Lung microvascular endothelial cell (primary cell): Measurements from ENCODE around the gene FRRS1. TPM values are rescaled to one million over a fixed set of nuclear protein-coding genes. Genes with fewer than 3 reads are reported as not detected.

Experiments
- DNase-seq, 2 donors: peaks; one replicate each; pipeline versions ENCODE4 v3.0.0 to v3.0.0-alpha.2; 2010; ENCODE audit warnings: low read depth in 2 of 2
- total RNA-seq: library from RNA; depleted of rRNA; stranded (reverse); fragments of >200 nt; gene quantifications from 2 replicates; pipeline ENCODE4 v1.2.1, GENCODE V29; 2014

FRRS1 gene
- total RNA-seq, 1 donor from 2014 or later, result 0.20 TPM

DNA sequence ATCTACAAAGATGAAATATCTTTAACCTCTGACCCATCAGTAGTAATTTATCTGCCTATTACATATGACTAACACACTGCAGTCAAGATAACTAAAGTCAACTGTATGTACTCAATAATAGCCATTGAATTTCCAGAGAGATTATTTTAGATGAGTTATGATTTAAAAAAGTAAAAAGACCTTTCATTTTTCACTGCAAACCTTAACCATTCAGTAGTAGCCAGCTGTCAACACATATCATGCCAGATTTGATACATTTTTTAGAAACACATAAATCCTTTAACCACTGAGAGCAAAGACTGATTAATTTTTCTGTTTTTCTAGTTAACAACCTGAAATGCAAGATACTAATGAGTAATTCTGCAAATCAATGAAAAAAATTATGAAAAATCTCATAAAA is 89.6 kb downstream of the FRRS1 start:
- DNase-seq, result no peak

DNA sequence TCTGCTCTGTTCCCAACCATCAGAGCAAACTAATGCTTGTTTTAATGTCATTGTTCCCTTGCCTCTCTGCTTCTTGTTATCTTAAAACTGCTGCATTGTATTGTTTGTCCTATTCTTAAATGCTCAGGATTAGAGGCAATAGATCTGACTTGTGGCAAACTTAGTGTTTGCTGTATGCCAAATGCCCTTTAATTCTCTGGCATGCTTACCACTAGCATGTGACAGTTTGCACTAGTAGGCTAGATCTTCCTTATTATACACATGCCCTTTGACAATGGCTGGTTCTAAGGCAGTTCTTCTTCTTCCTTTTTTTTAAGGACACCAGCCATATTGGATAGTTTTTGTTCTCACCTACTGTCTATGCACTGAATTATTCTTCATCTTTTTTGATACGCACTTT is 90.4 kb downstream of the FRRS1 start:
- no peak for DNase-seq

DNA sequence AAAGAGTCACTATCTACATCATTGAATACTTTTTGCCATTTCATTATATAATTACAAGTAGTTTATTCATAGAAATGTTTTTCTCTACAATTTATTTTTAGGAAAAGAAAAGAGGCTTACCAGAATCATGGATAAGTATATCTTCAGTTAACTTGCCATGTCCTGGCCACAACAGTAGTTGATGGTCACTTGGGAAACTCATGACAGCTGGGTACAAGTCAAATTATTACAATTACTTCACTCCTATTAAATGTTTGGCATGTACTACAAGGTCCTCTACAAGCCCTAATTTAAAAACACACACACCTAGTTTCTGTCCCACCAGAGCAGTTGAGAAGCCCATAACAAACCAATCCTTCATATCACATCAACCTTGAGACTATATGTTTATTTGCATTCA is 91.1 kb downstream of the FRRS1 start:
- DNase-seq, result no peak

DNA sequence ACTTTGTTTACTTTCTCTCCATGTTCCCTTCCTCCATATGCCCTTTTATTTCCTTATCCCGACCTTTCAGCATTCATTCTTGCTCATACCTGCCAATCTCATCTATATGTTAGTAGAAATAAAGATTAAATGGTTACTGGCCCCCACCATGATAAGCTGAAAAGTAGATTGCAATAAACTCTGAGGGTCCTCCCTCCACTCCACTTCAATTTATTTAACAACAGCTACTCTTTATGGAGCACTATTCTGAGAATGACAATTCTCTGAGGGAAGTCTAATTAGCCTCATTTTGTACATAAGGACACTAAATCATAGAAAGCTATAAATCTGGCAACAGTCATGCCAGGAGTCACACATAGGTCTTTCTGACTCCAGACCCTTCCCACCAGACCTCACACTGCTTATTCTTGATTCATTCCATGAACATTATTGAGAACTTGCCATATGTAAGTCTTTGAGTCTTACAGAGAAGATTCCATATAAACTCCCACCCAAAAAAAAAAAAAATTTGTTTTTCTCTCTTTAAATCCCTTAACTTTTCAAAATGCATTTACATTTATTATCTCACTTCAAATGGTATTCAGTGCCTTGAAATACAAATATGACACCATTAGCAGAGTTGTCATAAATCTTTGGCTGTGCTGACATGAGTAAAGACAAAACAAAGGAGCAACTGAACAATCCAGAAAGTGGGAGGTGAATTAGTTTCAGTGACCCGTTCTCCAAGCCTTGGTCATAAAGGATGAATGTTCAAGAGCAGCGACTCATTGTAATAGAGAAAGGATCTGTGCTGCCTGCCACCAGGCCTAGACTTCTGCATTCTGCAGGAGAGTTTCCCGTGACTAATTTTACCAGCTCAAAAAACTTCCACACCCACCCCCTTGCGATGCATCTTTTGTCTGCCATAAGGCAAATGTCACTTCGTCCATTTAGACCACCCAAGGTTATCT is 92.0 kb downstream of the FRRS1 start:
- peak; percentile 20 to 43 for DNase-seq

DNA sequence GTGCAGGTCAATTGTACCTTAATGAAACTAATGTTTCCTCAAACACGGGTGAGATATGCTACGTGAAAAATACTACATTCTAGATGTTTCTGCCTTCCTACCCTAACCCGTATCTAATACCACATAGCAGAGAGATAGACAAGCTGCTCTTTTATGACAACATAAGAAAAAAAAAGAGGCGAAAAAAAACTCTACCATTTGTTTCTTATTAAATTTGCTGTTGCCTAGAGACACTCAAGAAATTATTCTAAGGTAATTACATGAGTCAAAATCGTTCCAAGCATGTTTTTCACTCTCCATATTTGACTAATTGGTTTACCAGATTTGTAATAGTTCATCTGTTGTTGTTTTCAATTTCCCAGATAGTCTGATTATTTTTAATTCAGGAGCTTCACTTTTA is 93.1 kb downstream of the FRRS1 start:
- DNase-seq, result no peak

DNA sequence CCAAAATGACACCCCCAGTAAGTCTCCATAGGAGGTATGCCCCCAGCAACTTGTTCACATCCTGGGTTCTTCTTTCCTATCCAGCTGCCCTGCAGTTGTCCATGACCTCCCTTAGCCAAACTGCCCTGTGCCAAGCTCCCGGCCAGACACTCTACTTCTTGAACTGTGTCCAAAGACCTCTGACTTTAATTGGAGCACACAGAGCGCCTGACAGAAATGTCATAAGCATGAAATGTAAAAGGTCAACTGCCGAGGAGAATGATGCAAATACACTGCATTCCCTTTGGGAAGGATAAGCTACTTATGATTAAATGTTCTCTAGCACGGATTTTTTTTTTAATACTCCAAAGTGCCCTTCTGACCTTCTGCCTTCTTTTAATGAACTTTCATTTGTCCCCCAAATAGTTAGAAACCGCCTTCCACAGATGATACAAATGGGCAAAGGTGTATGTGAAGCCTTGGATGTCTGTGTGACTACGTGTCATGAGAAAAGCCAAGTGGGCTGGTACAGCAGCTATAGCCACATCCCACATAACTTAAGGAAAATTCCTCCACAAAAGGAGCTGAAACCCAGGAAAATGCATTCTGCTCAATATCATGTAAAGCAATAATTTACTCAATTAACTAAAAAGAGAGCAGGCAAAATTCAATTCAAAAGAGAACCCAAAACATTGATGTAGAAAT is 93.8 kb downstream of the FRRS1 start:
- DNase-seq, result no peak

DNA sequence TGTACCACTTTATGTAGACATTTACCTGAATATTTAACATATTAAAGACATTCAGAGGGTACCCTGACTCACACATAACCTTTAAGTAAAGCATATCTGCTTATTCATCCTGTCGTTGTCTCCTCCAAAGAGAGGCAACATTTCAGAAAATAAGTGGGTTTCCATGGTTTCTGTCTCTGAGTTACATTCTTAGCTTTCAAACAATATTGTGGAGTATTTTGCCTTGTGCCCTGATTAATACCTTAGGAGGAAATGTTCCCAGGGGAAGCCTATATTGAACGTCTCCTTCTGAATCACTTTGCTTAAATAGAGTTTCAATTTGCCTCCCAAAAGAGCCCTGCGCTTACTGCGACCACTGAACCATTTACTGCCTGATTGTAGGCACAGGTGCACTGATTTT is 94.4 kb downstream of the FRRS1 start:
- peak in 1 of 2 donors; percentile 51 for DNase-seq

DNA sequence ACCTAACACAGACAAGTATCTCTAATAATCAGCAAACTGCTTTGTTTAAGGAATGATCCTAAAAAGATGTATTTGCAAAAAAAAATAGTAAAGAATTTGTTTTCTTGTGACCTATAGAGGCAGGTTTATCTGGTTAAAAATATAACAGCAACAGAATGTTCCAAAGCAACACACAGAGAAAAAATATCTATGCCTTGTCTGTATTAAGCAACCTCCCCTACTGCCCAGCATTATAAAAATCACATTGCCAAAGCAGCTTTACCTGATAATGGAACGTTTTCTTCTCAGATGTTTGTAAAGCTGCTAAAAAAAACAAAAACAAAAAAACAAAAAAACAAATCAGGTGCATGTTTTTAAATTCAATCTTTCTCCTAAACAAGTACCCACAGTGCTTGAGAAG is 95.9 kb downstream of the FRRS1 start:
- no peak for DNase-seq

DNA sequence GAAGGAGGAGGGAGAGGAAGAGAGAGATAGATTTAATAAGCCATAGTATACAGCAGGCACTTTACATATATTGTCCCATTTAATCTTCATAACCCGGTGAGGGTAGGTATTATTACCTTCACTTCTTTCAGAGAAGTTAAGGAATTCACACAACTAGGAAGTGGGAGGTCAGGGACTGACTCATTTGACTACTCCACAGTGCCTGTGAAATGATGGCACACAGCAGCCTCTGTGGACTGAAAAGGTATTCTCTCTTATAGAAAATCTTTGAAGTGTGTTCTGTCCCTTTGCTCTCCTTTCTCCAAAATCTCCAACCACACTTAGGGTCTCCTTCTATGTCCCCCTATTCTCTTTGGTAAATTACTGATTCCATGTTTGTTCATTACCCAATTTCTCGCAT is 96.6 kb downstream of the FRRS1 start:
- DNase-seq, result no peak

DNA sequence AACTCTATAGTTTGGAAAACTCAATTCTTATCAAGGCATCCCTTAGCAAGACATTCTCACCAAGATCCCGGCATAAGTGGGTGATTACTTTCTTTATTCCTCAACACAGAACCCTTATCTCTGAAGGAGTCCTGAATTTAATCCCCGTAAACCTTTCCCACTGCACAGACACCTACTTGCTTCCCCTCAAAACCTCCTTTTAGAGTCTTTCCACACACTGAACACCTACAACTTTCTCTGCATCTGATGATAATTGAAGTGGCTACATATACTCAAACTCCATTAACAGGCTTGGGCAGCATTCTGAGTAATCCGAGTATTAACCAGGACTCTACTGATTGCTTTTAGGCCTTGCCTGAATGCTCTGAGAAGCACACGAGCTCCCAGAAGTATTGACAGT is 97.1 kb downstream of the FRRS1 start:
- DNase-seq, result no peak

DNA sequence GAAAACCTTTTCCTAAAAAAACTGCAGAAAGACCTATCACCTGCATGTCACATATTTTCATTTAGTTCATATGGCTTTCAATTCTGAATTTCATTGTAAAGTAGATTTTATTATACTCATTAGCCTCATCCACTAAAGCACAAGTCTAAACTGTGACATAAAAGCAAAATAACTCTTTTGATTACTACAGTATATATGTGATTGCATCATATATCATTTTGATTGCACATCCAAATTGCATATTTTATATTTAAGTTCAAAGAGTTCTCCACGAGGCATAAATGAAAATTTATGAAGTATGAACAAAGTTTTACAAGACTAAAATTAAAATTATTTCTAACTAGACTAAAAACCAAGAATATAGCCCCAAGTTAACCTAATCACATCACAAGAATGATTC is 101.2 kb downstream of the FRRS1 start:
- no peak for DNase-seq

DNA sequence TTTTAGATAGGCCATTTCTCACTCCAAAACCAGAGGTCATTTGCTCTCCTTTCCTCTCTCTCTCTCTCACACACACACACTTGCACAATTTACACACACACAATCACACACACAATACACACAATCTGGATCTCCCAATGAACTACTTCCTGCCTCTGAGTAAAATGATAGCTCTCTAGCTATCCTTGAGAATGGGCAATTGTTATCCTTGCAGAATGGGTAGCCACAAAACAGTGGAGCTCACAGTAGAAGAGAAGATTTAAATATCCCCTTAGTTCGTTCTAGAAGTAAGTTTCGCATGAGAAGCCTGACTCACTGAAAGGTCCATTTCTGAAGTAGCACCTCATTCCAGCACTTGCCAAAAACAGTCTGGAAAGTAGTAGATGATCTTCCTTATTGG is 102.9 kb downstream of the FRRS1 start:
- no peak for DNase-seq

DNA sequence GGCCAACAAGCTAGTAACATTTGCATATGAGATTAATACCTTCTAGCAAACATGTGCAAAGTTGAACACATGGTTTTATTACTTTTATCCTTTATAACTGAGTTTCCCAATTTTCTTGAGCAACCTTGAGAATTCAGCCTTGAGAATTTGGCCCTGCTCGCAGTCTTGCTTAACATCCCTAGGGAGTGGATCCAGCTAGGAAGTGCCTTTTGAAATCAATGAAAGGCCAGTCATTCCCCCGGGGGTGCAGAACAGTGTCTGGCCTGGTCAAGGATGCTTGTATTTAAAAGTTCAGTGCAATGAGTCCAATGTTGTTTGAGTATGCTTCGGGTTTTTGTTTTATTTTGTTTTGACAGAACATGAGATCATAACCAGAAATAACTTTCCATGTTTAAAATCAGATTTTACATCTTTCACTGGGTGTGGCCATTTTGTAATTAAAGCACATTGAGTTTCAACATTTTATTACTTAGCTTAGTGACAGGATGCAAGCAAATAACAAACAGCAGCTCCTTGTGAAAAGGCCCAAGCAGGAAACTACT is 103.8 kb downstream of the FRRS1 start:
- no peak for DNase-seq

DNA sequence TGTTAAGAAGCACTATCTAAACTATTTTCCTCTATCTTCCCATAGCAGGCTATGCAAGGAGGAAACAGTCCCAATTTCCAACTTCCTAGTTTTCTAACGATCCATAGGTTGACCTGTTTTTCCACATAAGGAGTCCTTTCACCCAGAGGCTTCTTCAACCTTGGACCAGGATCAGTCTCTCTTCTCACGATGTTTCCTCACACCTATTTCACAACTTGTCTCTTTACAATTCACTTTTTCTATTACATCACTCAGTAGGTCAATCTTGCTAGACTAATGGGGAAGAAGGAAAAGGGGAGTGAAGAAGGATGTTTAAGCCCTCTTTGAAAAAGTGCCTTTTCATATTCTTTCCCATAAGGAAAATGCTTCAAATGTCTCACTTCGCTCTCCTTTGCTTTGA is 104.7 kb downstream of the FRRS1 start:
- no peak for DNase-seq

DNA sequence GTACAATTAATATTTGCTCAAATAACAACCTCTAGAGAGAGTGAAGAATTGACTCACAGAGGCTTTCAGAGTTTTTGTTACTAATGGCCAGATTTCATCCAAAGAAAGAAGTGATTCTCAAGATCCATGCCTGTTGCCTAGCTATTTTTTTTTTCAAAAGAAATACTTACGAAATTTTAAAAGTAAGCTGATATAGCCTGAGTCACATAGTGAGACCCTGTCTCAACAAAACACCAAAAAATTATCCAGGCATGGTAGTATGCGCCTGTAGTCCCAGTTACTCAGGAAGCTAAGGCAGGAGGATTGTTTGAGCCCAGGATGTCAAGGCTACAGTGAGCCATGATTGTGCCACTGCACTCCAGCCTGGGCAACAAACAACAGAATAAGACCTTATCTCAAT is 105.9 kb downstream of the FRRS1 start:
- DNase-seq, result no peak

DNA sequence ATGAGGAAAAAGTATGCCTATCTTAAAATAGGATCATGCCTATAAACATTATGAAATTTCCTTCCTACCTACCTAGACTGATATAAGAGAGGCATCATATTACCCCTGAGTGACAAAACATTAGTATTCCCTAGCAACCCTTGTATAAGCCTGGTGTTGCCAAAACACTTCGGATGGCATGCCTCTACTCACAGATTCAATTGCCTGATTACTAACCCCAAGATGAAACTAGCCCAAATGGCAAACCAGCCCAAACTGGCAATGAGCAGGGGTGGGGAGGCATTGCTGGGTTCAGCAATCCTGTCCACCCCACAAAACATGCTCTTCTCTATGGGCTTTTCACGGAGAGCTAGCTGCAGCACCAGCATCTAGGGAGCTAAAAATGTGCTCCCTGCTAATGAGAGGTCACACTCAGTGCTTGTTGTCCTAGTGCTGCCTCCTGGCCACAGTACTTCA is 106.7 kb downstream of the FRRS1 start:
- DNase-seq, result peak; percentile 92 to 96

Other genes starting within 250 kb of the FRRS1 start
- 22.2 and 30.3 TPM in 2 replicates for gene PALMD, start 120.5 kb downstream of the FRRS1 start, total RNA-seq
- 5.0 and 6.3 TPM in 2 replicates for gene AGL, start 83.7 kb upstream of the FRRS1 start, total RNA-seq
- gene SLC35A3, start 203.4 kb upstream of the FRRS1 start, total RNA-seq, result 11.6 and 18.7 TPM in 2 replicates